PFSK-1 (cell line): ENCODE measurements around the gene CEP63.

ENCODE experiments used
- POLR2AphosphoS5 ChIP-seq: IDR thresholded peaks from 2 replicates; pipeline ENCODE4 v1.6.1; 2012; ENCODE audit warnings: low read depth, mild to moderate bottlenecking, control low read depth, low read length, moderate library complexity
- TAF1 ChIP-seq: IDR thresholded peaks from 2 replicates; pipeline ENCODE4 v1.6.1; 2012; ENCODE audit warnings: low read length, control low read depth, borderline replicate concordance; ENCODE audit not compliant: insufficient read depth
- TF ChIP-seq, protein P1 (sequence below), 2 experiments: IDR thresholded peaks; 2 replicates each; pipeline versions ENCODE4 v1.6.1 to v1.8.0; 2011 to 2012; ENCODE audit warnings: low read depth in 2 of 2, low read length in 2 of 2, control low read depth in 1 of 2, inconsistent platforms in 1 of 2, mild to moderate bottlenecking in 1 of 2, moderate library complexity in 1 of 2; ENCODE audit not compliant: insufficient read depth in 1 of 2

DNA sequence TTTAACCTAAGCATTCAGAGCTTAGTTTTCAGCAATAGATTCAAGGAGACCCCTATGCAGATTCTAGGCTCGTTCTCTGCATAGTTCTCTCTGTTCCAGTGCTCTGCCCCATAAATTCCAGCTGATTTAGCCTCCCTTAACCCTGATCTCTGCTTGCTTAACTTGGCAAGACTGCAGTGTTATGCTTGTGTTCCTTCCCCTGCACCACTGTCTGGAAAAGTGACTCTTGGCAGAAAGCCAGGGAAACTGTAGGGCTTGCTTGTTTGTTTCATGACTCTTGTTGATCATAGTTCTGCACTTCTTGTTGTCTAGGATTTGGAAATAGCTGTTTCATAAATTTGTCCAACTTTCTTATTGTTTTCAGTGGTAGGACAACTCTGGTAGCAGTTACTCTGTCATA, 40.2 kb upstream of the CEP63 start:
- TF ChIP-seq POLR2AphosphoS5 = no peak
- no peak for TF ChIP-seq TAF1
- TF ChIP-seq, protein P1, sequence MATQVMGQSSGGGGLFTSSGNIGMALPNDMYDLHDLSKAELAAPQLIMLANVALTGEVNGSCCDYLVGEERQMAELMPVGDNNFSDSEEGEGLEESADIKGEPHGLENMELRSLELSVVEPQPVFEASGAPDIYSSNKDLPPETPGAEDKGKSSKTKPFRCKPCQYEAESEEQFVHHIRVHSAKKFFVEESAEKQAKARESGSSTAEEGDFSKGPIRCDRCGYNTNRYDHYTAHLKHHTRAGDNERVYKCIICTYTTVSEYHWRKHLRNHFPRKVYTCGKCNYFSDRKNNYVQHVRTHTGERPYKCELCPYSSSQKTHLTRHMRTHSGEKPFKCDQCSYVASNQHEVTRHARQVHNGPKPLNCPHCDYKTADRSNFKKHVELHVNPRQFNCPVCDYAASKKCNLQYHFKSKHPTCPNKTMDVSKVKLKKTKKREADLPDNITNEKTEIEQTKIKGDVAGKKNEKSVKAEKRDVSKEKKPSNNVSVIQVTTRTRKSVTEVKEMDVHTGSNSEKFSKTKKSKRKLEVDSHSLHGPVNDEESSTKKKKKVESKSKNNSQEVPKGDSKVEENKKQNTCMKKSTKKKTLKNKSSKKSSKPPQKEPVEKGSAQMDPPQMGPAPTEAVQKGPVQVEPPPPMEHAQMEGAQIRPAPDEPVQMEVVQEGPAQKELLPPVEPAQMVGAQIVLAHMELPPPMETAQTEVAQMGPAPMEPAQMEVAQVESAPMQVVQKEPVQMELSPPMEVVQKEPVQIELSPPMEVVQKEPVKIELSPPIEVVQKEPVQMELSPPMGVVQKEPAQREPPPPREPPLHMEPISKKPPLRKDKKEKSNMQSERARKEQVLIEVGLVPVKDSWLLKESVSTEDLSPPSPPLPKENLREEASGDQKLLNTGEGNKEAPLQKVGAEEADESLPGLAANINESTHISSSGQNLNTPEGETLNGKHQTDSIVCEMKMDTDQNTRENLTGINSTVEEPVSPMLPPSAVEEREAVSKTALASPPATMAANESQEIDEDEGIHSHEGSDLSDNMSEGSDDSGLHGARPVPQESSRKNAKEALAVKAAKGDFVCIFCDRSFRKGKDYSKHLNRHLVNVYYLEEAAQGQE (IDR thresholded peaks at IDR 0.05; ENCODE audit: insufficient read depth in 1 of 2, low read depth in 2 of 2, low read length in 2 of 2) = no peak
